IMR-90 (cell line): ENCODE data around the gene EFNA5.

ENCODE experiments used
- CEBPB ChIP-seq: IDR thresholded peaks from 2 replicates; pipeline ENCODE4 v1.6.1; 2012; ENCODE audit warnings: low read depth, low read length, improper control_type of control experiment
- CHD1 ChIP-seq: IDR thresholded peaks from 2 replicates; pipeline ENCODE4 v1.6.1; 2012; ENCODE audit warnings: low read depth, low read length, improper control_type of control experiment
- CTCF ChIP-seq: conservative IDR thresholded peaks from 2 replicates; pipeline ENCODE4 v1.5.1; 2012; ENCODE audit warnings: mild to moderate bottlenecking, low read depth, low read length, improper control_type of control experiment
- MAFK ChIP-seq: IDR thresholded peaks from 2 replicates; pipeline ENCODE4 v1.6.1; 2012; ENCODE audit warnings: low read depth, low read length, improper control_type of control experiment
- MAZ ChIP-seq: IDR thresholded peaks from 2 replicates; pipeline ENCODE4 v1.6.1; 2012; ENCODE audit warnings: low read depth, mild to moderate bottlenecking, low read length, improper control_type of control experiment, moderate library complexity, borderline replicate concordance
- MXI1 ChIP-seq: IDR thresholded peaks from 2 replicates; pipeline ENCODE4 v1.6.1; 2012; ENCODE audit warnings: low read depth, mild to moderate bottlenecking, low read length, moderate library complexity, borderline replicate concordance
- POLR2A ChIP-seq: IDR thresholded peaks from 2 replicates; pipeline ENCODE4 v1.6.1; 2012; ENCODE audit warnings: mild to moderate bottlenecking, low read depth, low read length
- RFX5 ChIP-seq: IDR thresholded peaks from 2 replicates; pipeline ENCODE4 v1.8.0; 2012; ENCODE audit warnings: low read depth, mild to moderate bottlenecking, low read length, moderate library complexity

GRCh38 chr5:107572715-107573368, 97.9 kb downstream of the EFNA5 start:
- TF ChIP-seq CTCF (no peak), MAFK (no peak), CHD1 (no peak), CEBPB (no peak), MAZ (no peak), POLR2A (no peak), MXI1 (no peak), RFX5 (no peak)
